ENCODE results near the gene OR6M1. TPM values are rescaled to one million over a fixed set of nuclear protein-coding genes. Genes with fewer than 3 reads are reported as not detected.

OR6M1 gene
- total and polyA plus RNA-seq, 2 of the 4 experiments (the other 2 are of a cell fraction) = not detected

- no peak overlapping the region for H2BK5ac ChIP-seq (ENCODE audit: low read depth, low read length, poor library complexity, severe bottlenecking)
- no peaks in the 10 kb centered on the region for H3K9me3 ChIP-seq (ENCODE audit: control insufficient read depth, insufficient read depth, low read length)
- H3K36me3 ChIP-seq (ENCODE audit: control insufficient read depth, insufficient read depth, low read length) = no peaks in the 10 kb centered on the region
- POLR2A ChIA-PET (ENCODE audit: unreplicated experiment) = no interaction called here
- H2BK20ac ChIP-seq (ENCODE audit: low read depth, low read length) = no peak overlapping the region
- no peaks in the 10 kb centered on the region for H3K27me3 ChIP-seq (ENCODE audit: control insufficient read depth, insufficient read depth, low read length)
- in situ Hi-C loops (cut with MboI; ENCODE audit: low sequenced_read_pairs) = no loop called here
- no peak for ATAC-seq (ENCODE audit: low read depth)
- no peaks in the 10 kb centered on the region for H3K4me1 ChIP-seq (ENCODE audit: control insufficient read depth, insufficient read depth, low read length)
- intact Hi-C loops (cut with micrococcal nuclease) = no loop called here
- no peak overlapping the region for H3K18ac ChIP-seq (ENCODE audit: low read depth, low read length)
- H2AFZ ChIP-seq (replicated peaks; ENCODE audit: low read length, poor library complexity) = no peak overlapping the region
- H4K20me1 ChIP-seq (ENCODE audit: insufficient read depth, low read length) = no peaks in the 10 kb centered on the region
- H4K91ac ChIP-seq (ENCODE audit: insufficient read depth, low read depth, low read length) = no peak overlapping the region
- CTCF ChIA-PET = no interaction called here
- no peak overlapping the region for H2BK15ac ChIP-seq (ENCODE audit: low read depth, low read length)
- H4K8ac ChIP-seq (ENCODE audit: low read depth in 2 of 2, low read length in 2 of 2) = no peak overlapping the region
- dilution Hi-C loops (cut with HindIII; ENCODE audit: low sequenced_read_pairs, unreplicated experiment) = no loop called here
- no peak overlapping the region for H3K4me3 ChIP-seq (ENCODE audit: insufficient read depth, low read depth, low read length)
- no peak overlapping the region for H2BK120ac ChIP-seq (ENCODE audit: low read depth, low read length)
- H3K56ac ChIP-seq (ENCODE audit: extremely low read depth, insufficient read depth, low read length) = no peak overlapping the region
- H3K27ac ChIP-seq (ENCODE audit: insufficient read depth, low read length) = no peak overlapping the region
- H3K9ac ChIP-seq (ENCODE audit: low read depth, low read length) = no peak overlapping the region
- 64% methylated on average over 5 of the region's 6 CpGs; no CpG with 5 or more reads in 1 of the 2 experiments for WGBS, 2 experiments (ENCODE audit: extremely low coverage in 2 of 2, insufficient read length in 1 of 2)
- BruUV-seq (replicated peaks) = no TSS peak
- H2AK9ac ChIP-seq (replicated peaks; ENCODE audit: low read depth, low read length, poor library complexity) = no peak overlapping the region
- no peaks in the 10 kb centered on the region for H3K9me1 ChIP-seq (ENCODE audit: insufficient read depth, low read length)
- H3K79me1 ChIP-seq (ENCODE audit: low read depth in 1 of 2, low read length in 2 of 2) = no peaks in the 10 kb centered on the region
- no peak overlapping the region for H3K4ac ChIP-seq (ENCODE audit: low read depth, low read length)
- H3K23ac ChIP-seq (ENCODE audit: low read depth, low read length) = no peak overlapping the region
- DNase-seq = no peak
- H2AK5ac ChIP-seq (ENCODE audit: low read depth, low read length) = no peak overlapping the region
- no peak overlapping the region for H3K14ac ChIP-seq (replicated peaks; ENCODE audit: low read depth, low read length)
- TF ChIP-seq MXI1 (IDR thresholded peaks at IDR 0.05; ENCODE audit: borderline replicate concordance, low read depth, low read length) (no peak), BHLHE40 (IDR thresholded peaks at IDR 0.05; ENCODE audit: low read depth, low read length) (no peak), NFE2L2 (IDR thresholded peaks at IDR 0.05; ENCODE audit: low read depth, low read length) (no peak), MAZ (IDR thresholded peaks at IDR 0.05; ENCODE audit: borderline replicate concordance, low read depth, low read length) (no peak), CTCF (conservative IDR thresholded peaks at IDR 0.05; ENCODE audit: low read depth, low read length) (no peak), CEBPB (IDR thresholded peaks at IDR 0.05; ENCODE audit: low read depth, low read length) (no peak), RFX5 (IDR thresholded peaks at IDR 0.05; ENCODE audit: low read depth, low read length) (no peak), CHD1 (IDR thresholded peaks at IDR 0.05; ENCODE audit: low read depth, low read length) (no peak), POLR2A (IDR thresholded peaks at IDR 0.05; ENCODE audit: low read depth, low read length) (no peak), RCOR1 (IDR thresholded peaks at IDR 0.05; ENCODE audit: insufficient replicate concordance, low read length) (no peak), RAD21 (IDR thresholded peaks at IDR 0.05; ENCODE audit: low read length) (no peak), USF2 (IDR thresholded peaks at IDR 0.05; ENCODE audit: low read depth, low read length) (no peak), ELK1 (IDR thresholded peaks at IDR 0.05; ENCODE audit: borderline replicate concordance, low read depth, low read length) (no peak)
- no peak overlapping the region for H3K4me2 ChIP-seq (ENCODE audit: low read depth, low read length)
- H4K5ac ChIP-seq (ENCODE audit: low read depth, low read length) = no peak overlapping the region
These were observed 35.0 kb upstream of the OR6M1 start for GRCh38 chr11:123841174-123841573.
